GM12878 (cell line): ENCODE results near the gene HDAC9. TPM values are rescaled to one million over a fixed set of nuclear protein-coding genes. Genes with fewer than 3 reads are reported as not detected.

Experiments used
- ATAC-seq: fragments of 200-7000 bp; cut with Tn5 transposase; 3 replicates; pipeline ENCODE4 v1.9.1; 2020; ENCODE audit warnings: mild to moderate bottlenecking, moderate library complexity
- BruUV-seq: library from RNA; stranded (reverse); fragments of 400-500 nt; replicated peaks from 2 replicates; lab custom pipeline; 2021; lab: Mats Ljungman, UMichigan
- CTCF ChIA-PET: fragments of 300-600 bp; sonication (Branson Sonifier 250); formaldehyde crosslinking; extraction: SDS; loops from one replicate; lab custom pipeline; 2021; ENCODE audit warnings: inconsistent platforms; lab: Yijun Ruan, JAX
- POLR2A ChIA-PET: fragments of 350-600 bp; formaldehyde crosslinking; extraction: SDS; loops from one replicate; lab custom pipeline; 2021; ENCODE audit warnings: inconsistent platforms; lab: Charles Lee
- RAD21 ChIA-PET: fragments of 300-600 bp; sonication (Branson Sonifier 250); formaldehyde crosslinking; loops from one replicate; lab custom pipeline; 2023; ENCODE audit warnings: antibody characterized with exemption; ENCODE audit not compliant: unreplicated experiment; lab: Charles Lee
- SMC1A ChIA-PET: fragments of 300-600 bp; sonication (Branson Sonifier 250); formaldehyde crosslinking; loops from one replicate; lab custom pipeline; 2023; ENCODE audit not compliant: unreplicated experiment, uncharacterized antibody; lab: Charles Lee
- DNase-seq: peaks from one replicate; pipeline ENCODE4 v3.0.0-alpha.2; 2011; ENCODE audit warnings: low read depth, low spot score
- FAIRE-seq: peaks from 3 replicates; lab custom pipeline; 2011; peaks lifted over from hg19 to GRCh38; lab: Jason Lieb, UNC
- H2AFZ ChIP-seq: 2 replicates; pipeline ENCODE4 v1.6.0; 2011; ENCODE audit warnings: low read depth, low read length, control low read depth; ENCODE audit not compliant: control insufficient read depth
- H3K27ac ChIP-seq: 2 replicates; pipeline ENCODE4 v1.5.1; 2011; ENCODE audit warnings: control low read depth; ENCODE audit not compliant: control insufficient read depth, insufficient read depth
- H3K27me3 ChIP-seq, 2 experiments: replicated peaks in 1 of 2; 2 replicates each; pipeline versions ENCODE4 v1.6.0 to v1.6.1; 2011; ENCODE audit warnings: low read length in 1 of 2; ENCODE audit not compliant: control insufficient read depth in 2 of 2, insufficient read depth in 2 of 2
- H3K36me3 ChIP-seq, 2 experiments: 2 replicates each; pipeline ENCODE4 v1.5.1; 2011; ENCODE audit warnings: low read length in 1 of 2; ENCODE audit not compliant: control insufficient read depth in 2 of 2, insufficient read depth in 2 of 2
- H3K4me1 ChIP-seq: 2 replicates; pipeline ENCODE4 v1.6.1; 2011; ENCODE audit warnings: mild to moderate bottlenecking, low read length, moderate library complexity, mixed read lengths; ENCODE audit not compliant: control insufficient read depth, insufficient read depth
- H3K4me2 ChIP-seq: 2 replicates; pipeline ENCODE4 v1.6.0; 2011; ENCODE audit warnings: control low read depth; ENCODE audit not compliant: control insufficient read depth, insufficient read depth
- H3K4me3 ChIP-seq: fragments of 200-600 bp; sonication (generic); 2 replicates; pipeline ENCODE4 v1.5.1; 2016
- H3K79me2 ChIP-seq: 2 replicates; pipeline ENCODE4 v1.6.0; 2011; ENCODE audit warnings: low read length; ENCODE audit not compliant: control insufficient read depth, insufficient read depth
- H3K9ac ChIP-seq: 2 replicates; pipeline ENCODE4 v1.8.0; 2011; ENCODE audit warnings: low read length, control low read depth, mixed read lengths; ENCODE audit not compliant: control insufficient read depth, insufficient read depth
- H3K9me3 ChIP-seq: replicated peaks from 3 replicates; pipeline ENCODE4 v1.5.1; 2011; ENCODE audit warnings: mild to moderate bottlenecking, low read length; ENCODE audit not compliant: control insufficient read depth, insufficient read depth
- H4K20me1 ChIP-seq: 2 replicates; pipeline ENCODE4 v1.6.0; 2011; ENCODE audit not compliant: control insufficient read depth, insufficient read depth
- CBX5 ChIP-seq: sonication (generic); IDR thresholded peaks from 2 replicates; pipeline ENCODE4 v1.6.1; 2016; ENCODE audit warnings: low read depth, moderate library complexity, mild to moderate bottlenecking, inconsistent platforms
- ESRRA ChIP-seq: IDR thresholded peaks from 2 replicates; pipeline ENCODE4 v1.6.1; 2012; ENCODE audit warnings: mild to moderate bottlenecking, low read length, improper control_type of control experiment
- EZH2 ChIP-seq: IDR thresholded peaks from 2 replicates; pipeline ENCODE4 v1.6.1; 2012; ENCODE audit warnings: low read depth, mild to moderate bottlenecking, control low read depth, inconsistent platforms, low read length, borderline replicate concordance; ENCODE audit not compliant: control insufficient read depth
- FOS ChIP-seq: IDR thresholded peaks from 3 replicates; pipeline ENCODE4 v1.6.1; 2011; ENCODE audit warnings: borderline replicate concordance; ENCODE audit not compliant: insufficient read length; ENCODE audit errors: extremely low read depth
- IKZF2 ChIP-seq, 2 experiments: fragments of 450-650 bp; IDR thresholded peaks; 2 replicates each; pipeline ENCODE4 v1.6.1; 2017; ENCODE audit warnings: mild to moderate bottlenecking in 2 of 2, moderate library complexity in 2 of 2
- IRF5 ChIP-seq: fragments of 450-650 bp; IDR thresholded peaks from 2 replicates; pipeline ENCODE4 v1.6.1; 2017; ENCODE audit warnings: borderline replicate concordance
- MYC ChIP-seq: IDR thresholded peaks from 2 replicates; pipeline ENCODE4 v1.6.1; 2011; ENCODE audit warnings: mild to moderate bottlenecking, low read length, moderate library complexity, inconsistent platforms; ENCODE audit not compliant: insufficient read depth, insufficient replicate concordance, insufficient read length, severe bottlenecking
- PML ChIP-seq: IDR thresholded peaks from 2 replicates; pipeline ENCODE4 v1.6.1; 2012; ENCODE audit warnings: low read length, inconsistent platforms
- POU2F2 ChIP-seq: IDR thresholded peaks from 3 replicates; pipeline ENCODE4 v1.6.1; 2011; ENCODE audit warnings: low read depth, mild to moderate bottlenecking, low read length, borderline replicate concordance
- PRDM15 ChIP-seq: fragments of 450-650 bp; formaldehyde crosslinking; IDR thresholded peaks from 2 replicates; pipeline ENCODE4 v1.4.0; 2020; ENCODE audit warnings: mild to moderate bottlenecking, moderate library complexity
- RFX5 ChIP-seq: IDR thresholded peaks from 2 replicates; pipeline ENCODE4 v1.6.1; 2011; ENCODE audit warnings: low read depth, low read length, improper control_type of control experiment
- SMC3 ChIP-seq: IDR thresholded peaks from 2 replicates; pipeline ENCODE4 v1.6.1; 2011; ENCODE audit warnings: low read length, improper control_type of control experiment, borderline replicate concordance
- TAF1 ChIP-seq: IDR thresholded peaks from 2 replicates; pipeline ENCODE4 v1.6.1; 2011; ENCODE audit warnings: mild to moderate bottlenecking, low read depth, low read length, borderline replicate concordance
- ZNF687 ChIP-seq: fragments of 450-650 bp; IDR thresholded peaks from 2 replicates; pipeline ENCODE4 v1.6.1; 2017; ENCODE audit warnings: mild to moderate bottlenecking, moderate library complexity
- in situ Hi-C: fragments of 300-500 bp; cut with MboI; formaldehyde crosslinking; loops from 9 replicates; pipeline ENCODE4 v1.14.3; 2018; ENCODE audit warnings: mixed read lengths
- intact Hi-C: fragments of 100-400 bp; cut with micrococcal nuclease; formaldehyde crosslinking; loops from one replicate; pipeline ENCODE4 v1.14.2; 2022; ENCODE audit not compliant: unreplicated experiment
- polyA plus RNA-seq, 11 experiments: library from polyadenylated mRNA; depleted of rRNA in 4 of 11; unstranded in 6 of 11; stranded (reverse) in 5 of 11; fragments of >200 nt; fragmentation: Nextera tagmentation in 4 of 11; fragmentation: Illumina TruSeq in 1 of 11; extraction: Ambion mirVana in 4 of 11; extraction: Trizol in 1 of 11; gene quantifications; 1 replicate in 1 of 11; 2 replicates in 10 of 11; pipeline versions ENCODE4 v1.2.1 to v1.2.3, GENCODE V29; 2011 to 2016; ENCODE audit warnings: inconsistent platforms in 2 of 11, missing spikeins in 2 of 11, low read depth in 1 of 11
- total RNA-seq, 4 experiments: library from RNA; depleted of rRNA in 3 of 4; stranded (reverse); fragments of >200 nt in 3 of 4; fragmentation: Illumina TruSeq in 1 of 4; extraction: Trizol in 1 of 4; gene quantifications; 2 replicates each; pipeline versions ENCODE4 v1.2.1 to v1.2.3, GENCODE V29; 2013 to 2021

The HDAC9 gene
- total and polyA plus RNA-seq, 10 of the 15 experiments (the other 5 are each of a cell fraction or from before 2014, with no cell fraction given), result 0.73 to 12.8 (median 0.92) TPM

- no peak overlapping the region for H3K4me3 ChIP-seq
- H3K9me3 ChIP-seq, result no peaks in the 10 kb centered on the region
- ChIA-PET CTCF (no interaction called here), RAD21 (no interaction called here), SMC1A (interaction anchor here (0.8 to 1.2 kb wide), 2 partner anchors 9 to 20 kb away, joined by 3 read pairs; no protein-coding TSS in a partner anchor), POLR2A (no interaction called here)
- no peak overlapping the region for H3K27ac ChIP-seq
- intact Hi-C loops, result no loop called here
- DNase-seq (no peak), ATAC-seq (no peak), FAIRE-seq (no peak)
- H3K9ac ChIP-seq, result no peak overlapping the region
- no peaks in the 10 kb centered on the region for H3K36me3 ChIP-seq
- no peaks in the 10 kb centered on the region for H4K20me1 ChIP-seq
- in situ Hi-C loops, result no loop called here
- no peak overlapping the region for H2AFZ ChIP-seq
- H3K4me2 ChIP-seq, result no peak overlapping the region
- no TSS peak for BruUV-seq
- H3K4me1 ChIP-seq, result no peaks in the 10 kb centered on the region
- H3K27me3 ChIP-seq, result no peaks in the 10 kb centered on the region
- H3K79me2 ChIP-seq, result no peaks in the 10 kb centered on the region
- TF ChIP-seq PRDM15 (CRISPR knock-in tag) (no peak), TAF1 (no peak), MYC (no peak), POU2F2 (no peak), CBX5 (no peak), FOS (no peak), IKZF2 (IDR thresholded peaks at IDR 0.05) (no peak), PML (no peak), SMC3 (no peak), RFX5 (no peak), ZNF687 (no peak), ESRRA (no peak), EZH2 (no peak), IRF5 (no peak)
These were observed 300.7 kb downstream of the HDAC9 start for GRCh38 chr7:18796216-18796615.
